NT2/D1 (cell line): Measurements from ENCODE around the gene TAS1R3.

Experiments used
- SUZ12 ChIP-seq: IDR thresholded peaks from 2 replicates; pipeline ENCODE4 v1.6.1; 2011; ENCODE audit not compliant: insufficient read length, insufficient read depth; ENCODE audit errors: extremely low read depth
- YY1 ChIP-seq: IDR thresholded peaks from 2 replicates; pipeline ENCODE4 v1.6.1; 2011; ENCODE audit not compliant: insufficient read length, insufficient read depth
- ZNF274 ChIP-seq: IDR thresholded peaks from 2 replicates; pipeline ENCODE4 v1.6.1; 2011; ENCODE audit warnings: mild to moderate bottlenecking, low read depth, low read length

GRCh38 chr1:1330366-1331067, 563 bp upstream of the TAS1R3 start:
- TF ChIP-seq SUZ12: no peak
- no peak for TF ChIP-seq YY1
- no peak for TF ChIP-seq ZNF274
